ENCODE data around the gene NAT10.
"Not testable (repeated sequence)": the region's sequence is repeated elsewhere in the genome, so short reads cannot be mapped to it uniquely, and the experiment has no call there.

NAT10 gene

DNA sequence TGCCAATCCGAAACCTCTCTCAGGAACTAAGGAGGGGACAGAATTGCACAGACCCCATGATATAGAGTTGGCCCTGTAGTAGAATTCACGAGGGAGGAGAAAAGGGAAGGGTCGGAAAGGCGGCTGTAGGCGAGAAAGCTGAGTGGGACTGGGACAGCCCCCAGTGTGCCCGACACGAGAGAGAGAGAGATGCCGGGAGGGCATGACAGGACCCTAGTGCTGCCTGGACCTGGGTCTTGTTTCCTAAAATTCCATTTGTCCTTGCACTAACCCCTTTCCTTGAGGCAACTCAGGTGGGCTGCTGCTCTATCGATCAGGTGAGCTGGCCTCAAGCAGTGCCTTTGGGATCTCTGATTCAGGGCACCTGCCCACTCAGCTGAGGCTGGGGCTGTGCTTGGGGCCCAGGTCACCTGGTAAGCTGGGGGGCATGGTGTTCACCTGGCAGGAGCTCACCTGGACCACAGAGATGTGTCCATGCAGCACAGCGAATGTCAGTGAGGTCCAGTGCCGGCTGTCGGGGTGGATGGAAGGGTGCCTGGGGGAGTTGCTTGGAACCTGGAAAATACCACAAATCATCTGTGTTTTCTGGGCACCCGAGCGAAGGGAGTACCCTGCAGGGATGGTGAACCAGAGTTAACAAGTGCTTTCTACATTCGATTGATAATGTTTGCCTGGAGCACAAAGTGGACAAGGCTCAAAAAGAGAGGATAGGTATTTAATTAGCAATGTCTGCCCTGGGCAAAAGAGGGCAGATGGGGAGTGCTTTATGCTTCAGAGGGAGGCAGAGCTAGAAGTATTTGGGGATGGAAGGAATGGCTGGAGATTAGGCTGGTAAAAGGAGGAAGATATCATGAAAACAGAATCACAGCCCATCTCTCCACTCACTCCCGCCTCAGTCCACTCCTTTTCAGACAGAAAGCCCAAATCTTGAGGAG is 61.6 kb downstream of the NAT10 start:
- FAIRE-seq (no peak), DNase-seq (ENCODE audit: insufficient read length, low spot score) (no peak)

DNA sequence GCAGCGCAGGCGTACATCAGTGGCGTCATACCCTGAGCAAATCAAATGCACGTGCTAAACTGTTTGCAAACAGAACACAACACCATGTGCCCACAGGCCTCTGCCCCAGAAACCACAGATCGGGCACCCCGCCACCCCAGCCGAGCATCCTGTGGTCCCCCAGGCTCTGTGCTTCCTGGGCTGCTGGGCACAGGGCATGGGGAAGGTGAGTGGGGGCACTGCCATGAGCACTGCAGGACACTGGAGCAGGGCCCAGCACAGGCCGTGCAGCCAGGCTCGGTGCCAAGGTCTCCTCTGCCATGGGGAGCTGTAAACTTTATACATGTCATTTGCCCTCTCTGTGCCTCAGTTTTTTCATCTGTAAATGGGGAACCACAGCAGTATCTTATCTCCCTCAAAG is 62.5 kb downstream of the NAT10 start:
- no peak for FAIRE-seq
- no peak for DNase-seq (ENCODE audit: insufficient read length, low spot score)

- no peak for DNase-seq (ENCODE audit: insufficient read length, low spot score)
- no peak for FAIRE-seq
Measured at GRCh38 chr11:34168642-34169420, 63.4 kb downstream of the NAT10 start.

DNA sequence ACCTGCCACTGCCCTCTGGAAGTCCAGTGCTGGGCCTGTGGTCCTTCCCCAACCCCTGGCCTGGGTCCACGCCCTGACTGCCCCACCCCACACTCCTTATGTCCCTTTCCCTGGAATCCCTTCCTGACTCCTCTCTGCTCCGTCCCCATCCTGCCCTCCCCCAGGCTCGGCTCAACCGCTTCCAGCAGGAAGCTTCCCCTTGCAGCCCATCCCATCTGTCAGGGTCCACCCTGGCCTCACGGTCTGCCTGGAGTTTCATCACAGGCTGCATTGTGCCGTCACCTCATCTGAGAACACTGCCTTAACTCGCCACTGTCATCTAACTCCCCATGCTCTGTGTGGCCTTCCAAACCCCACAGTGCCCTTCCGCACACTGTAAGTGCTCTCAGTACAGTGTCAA is 64.3 kb downstream of the NAT10 start:
- DNase-seq (ENCODE audit: insufficient read length, low spot score) (no peak), FAIRE-seq (no peak)

- DNase-seq (ENCODE audit: insufficient read length, low spot score) (no peak), FAIRE-seq (no peak)
Measured at GRCh38 chr11:34173050-34173449, 67.6 kb downstream of the NAT10 start.

- peak; percentile 85 for DNase-seq (ENCODE audit: insufficient read length, low spot score)
- peak; percentile 86 for FAIRE-seq
Measured at GRCh38 chr11:34174412-34175041, 69.1 kb downstream of the NAT10 start.

DNA sequence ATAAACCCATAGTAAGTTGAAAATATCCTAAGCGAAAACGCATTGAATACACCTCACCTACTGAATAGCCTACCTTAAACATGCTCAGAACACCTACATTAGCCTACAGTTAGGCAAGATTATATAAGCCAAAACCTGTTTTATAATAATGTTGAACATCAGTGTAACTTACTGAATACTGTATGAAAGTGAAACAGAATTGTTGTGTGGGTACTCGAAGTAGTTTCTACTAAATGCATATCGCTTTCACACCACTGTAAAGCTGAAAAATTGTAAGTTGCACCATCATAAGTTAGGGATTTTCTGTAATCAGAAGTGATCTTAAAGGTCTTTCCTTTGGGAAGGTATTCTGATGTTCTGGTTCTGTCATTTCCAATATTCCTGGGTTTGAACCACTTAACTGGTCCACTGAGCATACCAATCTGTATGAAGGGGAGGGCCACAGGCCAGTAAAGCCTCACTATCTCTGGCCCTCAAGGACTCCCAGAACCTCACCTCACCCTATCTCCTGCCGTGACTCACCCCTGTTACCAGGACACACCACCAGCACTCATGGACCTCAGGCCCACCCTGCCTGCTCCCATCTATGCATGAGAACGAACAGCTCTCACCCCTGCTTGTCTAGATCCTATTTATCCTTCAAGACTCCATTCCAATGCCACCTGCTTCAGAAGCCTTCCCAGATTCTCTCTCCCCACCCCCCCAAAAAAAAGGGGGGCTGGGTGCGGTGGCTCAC is 70.0 kb downstream of the NAT10 start:
- DNase-seq (ENCODE audit: insufficient read length, low spot score) = no peak
- no peak for FAIRE-seq

DNA sequence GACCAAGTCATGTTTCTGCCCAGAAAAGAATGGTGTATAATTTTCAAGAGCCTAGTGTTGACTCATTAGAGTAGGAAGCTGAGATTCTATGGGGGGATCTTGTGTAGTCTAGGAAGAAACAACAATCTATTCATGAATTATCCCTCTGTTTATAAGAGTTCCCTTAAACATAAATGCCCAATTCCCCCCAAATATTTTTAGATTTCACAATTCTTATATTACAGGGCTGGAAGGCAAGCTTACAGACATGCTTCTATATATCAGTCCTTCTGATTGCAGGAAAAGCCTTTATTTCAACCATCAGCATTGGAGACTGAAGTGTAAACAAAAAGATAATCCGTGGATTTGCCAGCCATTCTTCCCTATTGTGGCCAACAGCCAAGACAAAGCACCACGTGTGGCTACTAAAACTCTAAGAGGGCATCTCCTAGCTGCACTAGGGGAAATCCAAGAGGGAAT is 71.4 kb downstream of the NAT10 start:
- DNase-seq (ENCODE audit: insufficient read length, low spot score) (no peak), FAIRE-seq (no peak)

GRCh38 chr11:34178209-34178821 is 72.9 kb downstream of the NAT10 start:
- no peak for DNase-seq (ENCODE audit: insufficient read length, low spot score)
- no peak for FAIRE-seq

GRCh38 chr11:34179026-34179675 is 73.7 kb downstream of the NAT10 start:
- FAIRE-seq (no peak), DNase-seq (ENCODE audit: insufficient read length, low spot score) (no peak)

DNA sequence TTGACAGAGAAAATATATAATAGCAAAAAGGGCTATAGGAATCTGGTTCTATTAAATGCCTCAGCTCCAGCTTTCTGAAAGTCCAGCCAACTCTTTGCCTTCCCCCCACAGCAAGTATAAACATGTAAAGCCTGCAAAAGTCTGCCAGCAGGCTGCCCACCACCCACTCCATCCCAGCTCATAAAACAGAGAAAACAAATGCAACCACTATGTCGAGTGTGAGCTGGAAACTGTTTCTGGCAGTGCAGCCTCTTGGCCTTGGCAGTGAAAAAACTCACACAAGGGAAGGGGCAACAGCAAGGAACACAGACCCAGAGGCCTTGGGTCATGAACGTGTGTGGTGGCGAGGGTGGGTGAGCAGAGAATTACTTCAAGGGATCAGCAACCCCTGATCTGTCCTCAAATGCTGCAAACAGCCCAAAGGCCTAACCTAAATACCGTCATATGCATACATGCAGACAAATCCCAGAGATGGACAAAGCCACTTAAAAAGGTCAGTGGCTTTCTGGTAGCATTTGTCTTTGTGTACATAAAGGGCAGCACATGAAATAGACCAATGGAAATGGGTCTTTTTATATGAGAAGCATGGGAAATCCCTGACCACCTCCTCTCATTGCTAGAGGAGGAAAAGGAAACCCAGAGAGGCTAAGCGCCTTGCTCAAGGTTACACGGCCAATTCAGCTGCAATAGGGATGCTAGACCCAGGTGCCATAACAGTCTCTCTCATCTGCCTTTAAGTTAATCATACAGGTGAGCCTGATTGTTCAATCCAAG is 74.8 kb downstream of the NAT10 start:
- DNase-seq (ENCODE audit: insufficient read length, low spot score) = no peak

DNA sequence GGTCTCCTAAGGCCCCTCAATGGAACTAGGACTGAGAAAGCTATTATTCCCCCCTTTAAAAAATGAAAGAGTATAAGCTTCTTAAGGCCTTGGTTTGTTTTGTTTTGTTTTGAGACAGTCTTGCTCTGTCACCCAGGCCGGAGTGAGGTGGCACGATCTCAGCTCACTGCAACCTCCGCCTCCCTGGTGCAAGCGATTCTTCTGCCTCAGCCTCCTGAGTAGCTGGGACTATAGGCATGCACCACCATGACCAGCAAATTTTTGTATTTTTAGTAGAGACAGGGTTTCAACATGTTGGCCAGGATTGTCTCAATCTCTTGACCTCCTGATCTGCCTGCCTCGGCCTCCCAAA is 75.4 kb downstream of the NAT10 start:
- not testable (repeated sequence) for FAIRE-seq; DNase-seq (ENCODE audit: insufficient read length, low spot score)

More for the DNA sequence above, 74.8 kb downstream of the NAT10 start:
- FAIRE-seq = no peak

DNA sequence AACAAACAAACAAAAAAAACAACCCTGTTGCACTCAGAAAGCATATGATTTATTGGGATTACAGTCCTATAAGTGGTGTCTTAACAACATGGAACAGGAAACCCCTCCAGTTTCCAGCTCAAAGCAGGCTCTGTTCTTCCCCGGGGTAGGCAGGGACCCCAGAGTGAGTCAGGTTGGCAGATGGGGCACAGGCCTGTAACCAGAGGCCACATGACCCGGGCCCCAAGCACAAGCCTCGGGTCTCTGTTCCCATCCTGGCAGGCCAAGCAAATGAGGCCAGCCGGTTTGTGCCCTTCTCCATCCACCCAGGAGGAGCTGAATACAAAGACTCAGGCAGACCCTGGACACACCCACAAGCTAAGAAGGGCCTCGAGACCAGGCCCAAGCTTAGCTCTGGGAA is 75.8 kb downstream of the NAT10 start:
- DNase-seq (ENCODE audit: insufficient read length, low spot score) (no peak), FAIRE-seq (no peak)

DNA sequence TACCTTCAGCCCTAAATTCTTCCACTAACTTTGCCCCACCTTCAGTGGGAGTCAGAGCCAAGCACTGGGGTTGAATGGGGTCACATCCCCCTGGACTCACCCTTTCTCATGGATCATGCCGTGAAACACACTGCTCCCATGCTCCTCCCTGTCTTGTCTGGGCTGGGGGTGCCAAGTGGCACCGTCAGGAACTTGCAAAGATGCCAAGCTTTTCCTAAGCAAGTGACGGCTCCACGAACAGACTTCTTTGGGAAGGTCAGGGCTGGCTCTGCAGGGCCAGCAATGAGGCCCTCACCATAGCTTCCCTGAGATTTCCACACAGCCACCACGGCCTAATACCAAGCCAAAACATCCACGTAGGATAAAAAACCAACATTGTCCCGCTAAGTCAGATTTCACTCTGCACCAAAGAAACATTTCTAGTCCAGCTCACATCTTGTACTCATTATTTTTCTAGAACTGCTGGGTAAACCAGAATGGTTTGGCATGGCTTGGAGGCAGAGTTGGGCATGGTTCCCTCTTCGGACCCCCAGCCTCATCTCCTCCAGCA is 76.5 kb downstream of the NAT10 start:
- FAIRE-seq (no peak), DNase-seq (ENCODE audit: insufficient read length, low spot score) (no peak)

DNA sequence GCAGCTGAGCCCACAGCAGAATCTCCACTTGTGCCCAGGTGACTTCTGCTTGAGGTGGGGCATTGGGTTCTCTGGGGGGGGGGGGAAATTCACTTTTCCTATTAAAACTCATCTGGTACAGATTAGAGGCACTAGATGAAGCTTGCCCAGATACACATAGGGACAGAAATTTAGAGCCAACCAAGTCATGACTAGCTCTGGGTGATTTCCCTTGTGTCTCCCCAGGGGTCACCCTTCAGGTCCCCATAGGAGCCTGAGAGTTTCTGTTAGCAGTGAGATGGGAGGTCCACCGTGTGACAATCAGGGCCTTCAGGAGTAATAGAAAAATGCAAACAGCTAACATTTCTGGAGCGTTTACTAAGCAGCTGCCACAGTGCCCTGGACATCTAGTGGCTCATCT is 77.0 kb downstream of the NAT10 start:
- FAIRE-seq (no peak), DNase-seq (ENCODE audit: insufficient read length, low spot score) (no peak)

- DNase-seq (ENCODE audit: insufficient read length, low spot score) (no peak), FAIRE-seq (no peak)
Measured at GRCh38 chr11:34182921-34183685, 77.7 kb downstream of the NAT10 start.

DNA sequence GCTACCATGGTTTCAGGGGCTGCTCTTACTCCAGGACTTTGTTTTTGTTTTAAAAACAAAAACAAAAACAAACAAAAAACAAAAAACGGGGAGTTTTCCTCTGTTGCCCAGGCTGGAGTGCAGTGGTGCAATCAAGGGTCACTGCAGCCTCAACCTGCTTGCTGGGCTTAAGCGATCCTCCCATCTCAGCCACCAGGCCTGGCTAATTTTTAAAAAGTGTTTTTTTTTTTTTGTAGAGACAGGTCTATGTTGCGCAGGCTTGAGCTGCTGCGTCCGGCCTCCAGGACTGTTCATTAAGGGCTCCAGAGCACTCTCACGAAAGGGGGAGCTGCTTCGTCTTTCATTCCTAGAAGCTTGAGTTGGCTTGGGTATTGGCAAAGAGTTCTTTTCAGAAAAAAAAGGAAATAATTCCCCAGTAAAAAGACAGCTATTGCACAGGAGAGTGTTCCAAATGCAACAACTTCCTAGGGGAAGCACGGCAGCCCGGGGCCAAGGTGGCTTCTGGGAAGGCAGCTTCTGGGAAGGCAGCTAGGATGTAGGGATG is 78.5 kb downstream of the NAT10 start:
- no peak for FAIRE-seq
- DNase-seq (ENCODE audit: insufficient read length, low spot score) = no peak

Data from HTR-8/SVneo (cell line).